ENCODE data around the gene PLK5.
"Not testable (repeated sequence)": the region's sequence is repeated elsewhere in the genome, so short reads cannot be mapped to it uniquely, and the experiment has no call there.

Gene PLK5

DNA sequence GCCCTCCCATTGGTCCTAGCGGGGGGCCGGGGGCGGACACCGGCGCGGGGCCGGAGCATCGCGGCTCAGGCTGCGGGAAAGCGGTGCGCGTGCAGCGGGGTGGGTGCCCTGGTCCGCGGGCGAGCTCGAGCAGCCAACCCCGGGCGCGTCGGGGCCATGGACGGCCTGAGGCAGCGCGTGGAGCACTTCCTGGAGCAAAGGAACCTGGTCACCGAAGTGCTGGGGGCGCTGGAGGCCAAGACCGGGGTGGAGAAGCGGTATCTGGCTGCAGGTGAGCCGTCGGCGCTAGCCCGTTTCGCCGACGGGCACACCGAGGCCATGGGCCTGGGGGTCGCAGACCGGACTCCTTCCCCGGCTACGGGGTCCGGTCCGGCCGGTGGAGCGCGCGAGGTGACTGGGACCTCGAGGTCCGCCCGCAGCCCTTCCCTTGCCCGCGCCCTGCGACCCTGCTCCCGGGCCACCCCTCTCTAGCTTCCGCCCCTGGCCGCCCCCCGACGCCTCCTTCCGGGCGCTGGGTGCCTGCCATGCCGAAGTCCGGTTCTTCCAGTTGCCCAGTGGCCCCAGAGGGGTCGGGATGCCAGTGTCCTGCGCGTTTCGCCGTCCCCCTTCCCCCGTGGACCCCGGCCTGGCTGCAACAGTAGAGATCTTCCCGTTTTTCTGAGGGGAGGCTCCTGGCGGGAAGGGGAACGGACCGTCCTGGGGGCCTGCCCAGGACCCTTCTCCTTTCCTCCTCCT lies 32.6 kb upstream of the PLK5 start, which contains the start of gene REEP6:
TSS of gene REEP6 (plus strand) at position 68 of the 735 bp plus-strand sequence. CDS start at position 157, 89 bp downstream.
- DNase-seq = no peak

DNA sequence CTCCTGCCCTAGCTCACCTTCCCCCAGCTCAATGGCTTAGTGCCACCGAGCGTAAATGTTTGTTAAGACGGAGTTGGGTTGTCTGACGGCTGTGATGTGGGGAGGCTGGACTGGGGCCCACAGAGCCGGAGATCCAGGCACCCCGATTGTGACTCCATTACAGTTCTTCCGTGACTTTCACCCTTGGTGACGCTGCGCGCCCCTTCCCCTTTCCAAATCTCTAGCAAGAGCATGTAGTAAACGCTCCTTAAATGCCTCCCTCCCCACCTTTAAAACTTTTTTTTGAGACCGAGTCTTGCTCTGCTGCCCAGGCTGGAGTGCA lies 32.1 kb upstream of the PLK5 start:
- DNase-seq = no peak

DNA sequence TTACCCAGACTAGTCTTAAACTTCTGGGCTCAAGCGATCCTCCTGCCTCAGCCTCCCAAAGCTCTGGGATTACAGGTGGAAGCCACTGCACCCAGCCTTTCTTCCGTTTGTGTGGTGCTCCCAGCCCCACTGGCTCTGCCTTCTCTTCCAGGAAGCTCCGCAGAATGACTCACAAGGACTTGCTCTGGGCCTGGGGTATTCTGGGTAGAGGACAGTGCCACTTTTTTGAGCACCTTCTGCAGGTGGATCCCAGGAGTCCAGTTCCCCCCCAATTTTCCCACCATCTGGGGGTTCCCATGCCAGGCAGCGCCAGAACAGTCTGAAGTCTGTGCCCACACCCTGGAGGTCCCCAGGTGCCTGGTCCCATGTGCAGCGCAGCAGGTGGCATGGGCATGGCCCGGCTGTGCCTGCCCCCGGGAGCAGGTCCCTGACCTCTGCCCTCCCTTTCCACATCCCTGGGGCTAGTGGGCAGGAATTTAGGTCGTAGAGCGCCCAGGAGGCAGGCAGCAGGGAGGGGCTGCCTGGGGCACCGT lies 31.3 kb upstream of the PLK5 start:
- no peak for DNase-seq

DNA sequence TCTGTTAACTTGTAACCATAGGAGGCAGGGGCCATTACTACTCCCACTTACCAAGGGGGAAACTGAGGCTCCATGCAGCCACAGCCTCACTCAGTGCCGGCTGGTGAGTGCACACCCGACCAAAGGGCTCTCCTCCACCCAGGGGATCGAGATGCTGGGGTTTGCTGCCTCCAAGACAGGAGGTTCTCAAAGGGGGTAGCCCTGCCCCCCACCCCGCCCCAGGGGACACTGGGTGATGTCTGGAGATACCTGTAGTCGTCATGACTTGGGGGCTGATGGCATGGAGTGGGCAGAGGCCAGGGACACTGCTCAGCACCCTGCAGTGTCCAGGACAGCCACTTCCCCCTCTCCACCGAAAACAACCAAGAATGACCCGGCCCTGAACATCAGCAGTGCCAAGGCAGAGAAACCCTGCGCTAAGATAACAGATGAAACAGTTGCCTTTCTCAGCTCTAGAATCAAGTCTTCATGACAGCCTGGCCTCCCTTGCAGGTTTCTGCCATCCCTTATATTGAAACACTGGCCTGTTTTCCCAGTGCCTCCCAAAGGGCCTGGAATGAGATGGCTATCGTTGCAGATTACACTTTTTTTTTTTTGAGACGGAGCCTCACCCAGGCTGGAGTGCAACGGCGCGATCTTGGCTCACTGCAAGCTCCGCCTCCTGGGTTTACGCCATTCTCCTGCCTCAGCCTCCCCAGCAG lies 29.6 kb upstream of the PLK5 start:
- no peak for DNase-seq

DNA sequence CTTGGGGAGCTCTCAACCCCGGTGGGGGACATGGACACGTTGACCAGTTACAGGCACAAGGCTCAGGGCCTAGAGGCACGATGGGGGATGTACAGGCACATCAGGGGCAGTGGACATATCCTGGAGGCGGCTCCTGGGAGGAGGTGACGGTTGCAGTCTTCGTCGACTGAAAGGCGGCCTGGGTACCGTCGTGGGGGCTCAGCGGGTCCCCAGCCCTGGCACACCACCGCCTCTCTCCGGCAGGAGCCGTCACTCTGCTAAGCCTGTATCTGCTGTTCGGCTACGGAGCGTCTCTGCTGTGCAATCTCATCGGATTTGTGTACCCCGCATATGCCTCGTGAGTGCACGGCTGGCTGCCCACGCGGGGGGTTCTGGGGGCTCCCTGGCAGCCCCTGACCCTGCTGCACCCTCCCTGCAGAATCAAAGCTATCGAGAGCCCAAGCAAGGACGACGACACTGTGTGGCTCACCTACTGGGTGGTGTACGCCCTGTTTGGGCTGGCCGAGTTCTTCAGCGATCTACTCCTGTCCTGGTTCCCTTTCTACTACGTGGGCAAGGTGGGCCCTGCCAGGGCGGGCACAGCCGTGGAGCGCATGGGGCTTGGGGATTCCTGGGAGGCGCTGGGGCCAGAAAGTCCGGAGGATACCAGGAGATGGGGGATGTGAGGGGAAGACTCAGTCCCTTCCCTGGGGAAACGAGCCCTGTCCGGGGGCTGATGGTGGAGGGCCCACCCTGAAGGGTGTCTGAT lies 28.7 kb upstream of the PLK5 start:
- DNase-seq = no peak

DNA sequence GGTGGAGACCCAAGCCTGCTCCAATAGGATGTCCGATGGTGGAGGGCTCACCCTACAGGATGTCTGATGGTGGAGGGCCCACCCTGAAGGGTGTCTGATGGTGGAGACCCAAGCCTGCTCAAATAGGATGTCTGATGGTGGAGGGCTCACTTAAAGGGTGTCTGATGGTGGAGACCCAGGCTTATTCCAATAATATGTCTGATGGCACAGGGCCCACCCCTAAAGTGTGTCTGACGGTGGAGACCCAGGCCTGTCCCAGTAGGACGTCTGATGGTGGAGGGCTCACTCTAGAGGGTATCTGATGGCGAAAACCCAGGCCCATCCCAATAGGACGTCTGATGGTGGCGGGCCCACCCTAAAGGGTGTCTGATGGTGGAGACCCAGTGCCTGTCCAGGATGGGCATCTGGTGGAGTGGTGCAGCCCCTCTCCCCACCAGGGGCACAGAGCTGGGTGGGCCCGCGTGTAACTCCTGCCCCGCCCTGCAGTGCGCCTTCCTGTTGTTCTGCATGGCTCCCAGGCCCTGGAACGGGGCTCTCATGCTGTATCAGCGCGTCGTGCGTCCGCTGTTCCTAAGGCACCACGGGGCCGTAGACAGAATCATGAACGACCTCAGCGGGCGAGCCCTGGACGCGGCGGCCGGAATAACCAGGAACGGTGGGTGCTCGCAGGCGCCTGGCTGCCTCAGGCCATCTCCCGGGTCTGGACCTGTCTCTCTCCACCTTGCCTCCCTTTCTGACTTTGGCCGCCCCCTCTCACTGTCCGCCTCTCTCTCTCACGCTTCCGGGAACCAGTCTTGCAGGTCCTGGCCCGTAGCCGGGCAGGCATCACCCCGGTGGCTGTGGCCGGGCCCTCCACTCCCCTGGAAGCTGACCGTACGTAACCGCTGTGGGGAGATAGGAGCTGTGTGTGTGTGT lies 27.8 kb upstream of the PLK5 start:
- DNase-seq = no peak

DNA sequence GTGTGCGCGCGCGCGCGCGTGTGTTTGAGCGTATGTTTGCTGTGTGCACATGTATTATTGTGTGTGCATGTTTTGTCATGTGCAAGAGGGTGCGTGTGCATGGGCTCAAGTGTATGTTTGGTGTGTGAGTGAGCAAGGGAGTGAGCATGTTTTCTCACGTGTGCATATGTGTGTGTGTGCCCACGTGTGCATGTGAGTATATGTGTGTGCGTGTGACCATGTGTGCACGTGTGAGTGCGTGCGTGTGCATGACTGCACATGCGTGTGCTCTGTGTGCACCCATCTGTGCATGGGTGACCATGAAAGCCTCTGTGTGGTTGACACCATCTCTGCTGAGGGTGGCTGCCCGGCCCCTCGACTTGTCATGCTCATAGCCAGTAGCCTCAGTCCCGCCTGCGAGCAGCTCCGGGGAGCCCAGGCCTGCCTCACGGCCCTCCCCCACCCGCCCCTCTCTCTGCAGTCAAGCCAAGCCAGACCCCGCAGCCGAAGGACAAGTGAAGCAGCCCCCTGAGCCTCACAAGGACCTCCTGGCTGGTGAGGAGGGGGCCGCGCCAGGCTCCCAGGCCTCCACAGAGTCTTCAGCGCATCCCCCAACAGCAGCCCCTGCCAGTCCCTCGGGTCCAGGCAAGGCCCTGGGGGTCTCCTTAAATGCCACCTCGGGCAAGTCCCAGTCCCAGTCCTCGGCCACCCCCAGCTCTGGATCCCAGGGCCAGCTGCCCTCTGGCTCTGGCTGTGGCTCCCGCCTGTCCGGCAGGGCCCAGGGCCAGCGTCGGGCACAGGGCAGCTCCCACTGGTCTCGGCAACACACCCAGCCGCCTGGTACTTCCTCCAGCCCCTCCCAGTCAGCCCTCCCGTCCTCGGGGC lies 26.9 kb upstream of the PLK5 start:
- DNase-seq = no peak

DNA sequence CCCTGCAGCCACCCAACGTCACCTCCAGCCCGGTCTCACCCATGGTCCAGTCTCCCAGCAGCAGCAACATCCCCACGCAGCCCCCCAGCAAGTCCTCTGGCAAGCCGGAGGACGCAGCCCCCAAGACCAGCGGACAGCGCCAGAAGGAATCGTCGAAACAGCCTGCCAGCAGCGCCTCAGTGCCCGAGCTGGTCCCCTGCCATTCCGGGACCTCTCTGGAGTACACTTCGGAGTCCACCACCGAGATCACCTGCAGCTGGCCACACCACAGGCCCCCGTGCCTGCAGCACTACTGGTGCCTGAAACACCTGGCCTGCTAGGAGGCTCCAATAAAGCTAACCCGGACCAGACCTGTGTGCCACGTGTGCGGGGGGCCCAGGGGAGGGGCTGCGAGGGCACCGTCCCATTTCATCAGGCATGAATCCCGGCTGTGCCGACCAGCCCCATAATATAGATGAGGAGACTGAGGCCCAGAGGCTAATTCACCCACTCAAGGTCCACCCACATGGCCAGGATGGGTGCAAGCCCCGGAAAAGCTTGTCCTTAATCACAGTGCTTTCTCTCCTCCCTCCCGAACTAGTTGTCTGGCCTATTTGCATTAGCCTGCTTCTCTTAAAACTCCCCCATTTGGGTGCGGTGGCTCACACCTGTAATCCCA lies 26.2 kb upstream of the PLK5 start:
- DNase-seq = no peak

DNA sequence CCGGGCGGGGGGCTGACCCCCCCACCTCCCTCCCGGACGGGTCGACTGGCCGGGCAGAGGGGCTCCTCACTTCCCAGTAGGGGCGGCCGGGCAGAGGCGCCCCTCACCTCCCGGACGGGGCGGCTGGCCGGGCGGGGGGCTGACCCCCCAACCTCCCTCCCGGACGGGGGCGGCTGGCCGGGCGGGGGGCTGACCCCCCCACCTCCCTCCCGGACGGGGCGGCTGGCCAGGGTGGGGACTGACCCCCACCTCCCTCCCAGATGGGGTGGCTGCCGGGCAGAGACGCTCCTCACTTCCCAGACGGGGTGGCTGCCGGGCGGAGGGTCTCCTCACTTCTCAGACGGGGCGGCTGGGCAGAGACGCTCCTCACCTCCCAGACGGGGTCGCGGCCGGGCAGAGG lies 24.6 kb upstream of the PLK5 start:
- DNase-seq = not testable (repeated sequence)

DNA sequence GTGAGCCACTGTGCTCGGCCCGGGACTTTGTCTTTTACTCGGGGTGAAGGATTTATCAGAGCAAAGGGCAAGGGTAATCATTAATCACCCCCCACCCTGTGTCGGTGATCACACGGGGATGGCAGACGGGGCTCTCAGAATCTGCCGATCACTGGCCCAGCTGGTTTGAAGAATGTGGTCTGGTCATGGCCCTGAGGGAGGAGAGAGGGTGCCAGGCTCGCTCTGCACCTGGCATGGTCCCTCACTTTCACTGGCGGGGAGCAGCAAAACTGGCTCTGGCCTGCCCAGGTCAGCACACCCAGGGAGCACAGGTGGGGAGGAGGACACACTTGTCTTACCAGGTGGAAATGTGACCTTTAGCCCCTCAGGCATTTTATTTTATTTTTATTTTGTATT lies 22.7 kb upstream of the PLK5 start:
- no peak for DNase-seq

DNA sequence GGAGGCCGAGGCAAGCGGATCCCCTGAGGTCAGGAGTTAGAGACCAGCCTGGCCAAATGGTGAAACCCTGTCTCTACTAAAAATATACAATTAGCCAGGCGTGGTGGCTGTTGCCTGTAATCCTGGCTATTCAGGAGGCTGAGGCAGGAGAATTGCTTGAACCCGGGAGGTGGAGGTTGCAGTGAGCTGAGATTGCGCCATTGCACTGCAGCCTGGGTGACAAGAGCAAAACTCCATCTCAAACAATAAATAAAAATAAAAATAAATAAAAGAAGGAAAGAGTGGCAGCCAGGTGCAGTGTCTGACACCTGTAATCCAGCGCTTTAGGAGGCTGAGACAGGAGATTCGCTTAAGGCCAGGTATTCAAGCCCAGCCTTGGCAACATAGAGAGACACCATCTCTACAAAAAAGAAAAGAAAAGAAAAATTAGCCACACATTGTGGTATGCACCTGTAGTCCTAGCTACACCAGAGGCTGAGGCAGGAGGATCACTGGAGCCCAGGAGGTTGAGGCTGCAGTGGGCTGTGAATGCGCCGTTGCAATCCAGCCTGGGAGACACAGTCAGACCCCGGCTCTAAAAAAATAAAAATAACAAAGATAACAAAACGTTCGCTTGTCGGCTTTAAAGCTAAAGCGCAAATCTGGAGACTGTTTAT lies 21.3 kb upstream of the PLK5 start:
- no peak for DNase-seq

DNA sequence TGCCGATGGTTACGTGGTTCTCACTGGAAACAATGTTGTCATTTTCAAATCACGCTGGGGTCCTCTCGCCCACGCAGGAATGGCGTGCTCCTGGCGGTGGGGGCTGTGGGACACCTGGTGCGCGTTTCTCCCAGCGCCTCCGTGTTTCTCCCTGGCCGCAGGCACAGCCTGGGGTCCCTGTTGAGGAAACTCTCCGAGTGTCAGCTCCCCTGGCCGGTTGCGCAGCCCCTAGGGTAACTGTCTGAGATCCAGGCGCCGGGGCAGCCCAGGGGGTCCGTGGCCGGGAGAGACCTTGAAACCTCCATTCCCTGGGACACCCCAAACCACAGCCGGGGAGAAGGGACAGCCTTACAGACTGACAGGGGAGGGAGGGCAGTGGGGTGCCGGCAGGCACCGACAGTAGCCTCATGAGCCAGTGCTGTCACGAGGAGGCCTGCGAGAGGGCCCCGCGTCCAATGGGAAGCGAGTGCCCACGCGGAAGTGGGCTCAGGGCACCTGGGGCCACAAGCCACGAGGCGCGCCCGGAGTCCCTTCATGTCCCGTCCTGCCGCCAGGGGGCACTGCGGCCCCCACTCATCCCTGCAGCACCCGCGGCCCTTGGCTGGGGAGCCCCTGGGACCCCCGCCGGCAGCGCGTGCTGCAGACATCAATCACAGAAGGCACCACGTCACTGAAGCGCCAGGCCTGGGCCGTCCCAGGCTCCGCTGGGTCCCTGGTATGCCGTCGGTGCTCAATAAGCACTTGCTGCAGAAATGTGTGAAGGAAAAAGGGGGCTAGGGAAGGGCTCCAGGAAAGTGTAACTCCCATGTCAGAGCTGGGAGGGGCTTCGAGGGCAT lies 20.6 kb upstream of the PLK5 start:
- peak; percentile 24 for DNase-seq

DNA sequence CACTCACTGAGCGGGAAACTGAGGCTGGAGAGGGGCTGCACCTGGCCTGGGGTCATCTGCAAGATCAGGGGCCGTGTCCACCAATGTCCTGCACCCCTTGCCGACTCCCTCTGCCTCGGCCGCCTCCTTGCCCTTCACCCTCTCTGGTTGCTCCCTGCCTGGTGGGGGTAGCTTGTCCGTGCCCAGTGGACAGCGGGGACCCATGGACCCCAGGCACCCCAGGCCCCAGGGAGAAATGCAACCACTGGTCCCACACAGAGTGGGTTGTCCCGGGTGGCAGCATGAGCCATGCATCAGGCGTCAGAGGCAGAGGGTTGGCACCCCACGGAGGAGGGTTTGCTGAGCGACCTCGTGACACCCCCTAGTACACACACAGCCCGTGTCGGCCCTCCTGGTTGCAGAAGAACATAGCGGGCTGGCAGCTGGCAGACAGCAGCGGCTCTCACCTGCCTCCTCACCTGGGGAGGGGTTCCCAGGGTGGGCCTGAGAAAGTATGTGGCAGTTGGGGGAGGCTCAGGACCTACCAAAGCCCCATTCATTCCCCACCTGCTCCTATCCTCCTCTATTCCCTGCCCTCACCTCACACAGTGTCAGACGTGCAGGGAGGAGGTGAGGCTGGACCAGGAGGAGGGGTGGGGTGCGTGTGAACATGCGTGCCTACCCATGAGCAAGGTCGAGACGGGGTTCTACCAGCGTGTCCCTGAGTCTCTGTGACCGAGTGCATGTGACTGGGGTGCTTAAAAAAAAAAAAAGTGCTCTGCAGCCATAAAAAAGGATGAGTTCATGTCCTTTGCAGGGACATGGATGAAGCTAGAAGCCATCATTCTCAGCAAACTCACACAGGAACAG lies 19.7 kb upstream of the PLK5 start:
- DNase-seq = no peak

DNA sequence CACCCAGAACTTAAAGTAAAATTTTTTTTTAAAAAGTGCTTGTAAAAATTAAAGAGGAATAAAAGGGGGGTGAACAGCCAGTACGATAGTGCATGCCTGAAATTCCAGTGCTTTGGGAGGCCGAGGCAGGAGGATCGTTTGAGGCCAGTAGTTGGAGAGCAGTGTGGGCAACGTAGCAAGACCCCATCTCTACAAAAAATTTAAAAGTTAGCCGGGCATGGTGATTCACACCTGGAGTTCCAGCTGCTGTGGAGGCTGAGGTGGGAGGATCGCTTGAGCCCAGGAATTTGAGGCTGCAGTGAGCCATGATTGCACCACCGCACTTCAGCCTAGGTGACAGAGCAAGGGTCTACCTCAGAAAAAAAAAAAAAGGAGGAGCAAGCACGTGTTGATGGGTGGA lies 18.9 kb upstream of the PLK5 start:
- no peak for DNase-seq

DNA sequence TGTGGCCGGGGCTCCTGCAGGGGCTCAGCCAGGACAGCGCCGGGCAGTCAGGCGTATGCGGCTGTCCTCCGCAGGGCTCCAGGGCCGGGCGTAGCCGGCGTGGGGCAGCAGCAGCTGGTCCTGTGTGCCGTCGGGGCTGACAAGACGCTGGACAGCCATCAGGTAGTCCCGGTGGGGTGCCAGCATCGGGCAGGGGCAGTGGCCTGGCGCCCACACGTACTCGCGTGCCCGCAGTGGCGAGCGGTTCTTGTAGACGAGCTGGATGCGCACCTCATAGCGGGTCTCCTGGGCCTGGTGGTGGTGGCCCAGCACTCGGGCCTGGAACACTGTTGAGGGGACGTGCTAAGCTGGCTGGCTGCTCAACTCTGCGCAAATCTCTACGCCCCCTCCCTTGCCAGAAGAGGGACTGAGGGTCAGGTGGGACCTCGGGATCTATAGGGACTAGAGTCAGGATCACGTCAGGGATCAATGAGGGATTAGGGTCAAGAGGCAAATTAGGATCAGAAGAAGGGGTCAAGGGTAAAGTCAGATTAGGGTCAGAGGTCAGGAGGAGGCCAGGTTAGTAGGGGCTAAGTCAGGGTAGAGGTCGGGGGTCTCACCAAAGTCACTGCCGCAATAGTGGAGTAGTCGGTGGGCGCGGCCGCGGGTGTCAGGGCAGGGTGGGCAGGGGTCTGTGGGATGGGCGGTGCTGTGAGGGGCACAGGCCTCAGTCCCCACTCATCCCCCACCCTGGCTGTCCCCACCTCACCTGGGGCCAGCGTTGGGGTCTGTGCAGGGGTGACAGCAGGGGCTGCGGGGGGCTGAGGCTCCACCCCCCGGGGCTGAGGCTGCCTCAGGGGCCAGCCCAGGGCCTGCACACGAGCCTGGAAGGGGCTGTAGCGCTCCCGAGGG lies 17.6 kb upstream of the PLK5 start:
- DNase-seq = no peak

DNA sequence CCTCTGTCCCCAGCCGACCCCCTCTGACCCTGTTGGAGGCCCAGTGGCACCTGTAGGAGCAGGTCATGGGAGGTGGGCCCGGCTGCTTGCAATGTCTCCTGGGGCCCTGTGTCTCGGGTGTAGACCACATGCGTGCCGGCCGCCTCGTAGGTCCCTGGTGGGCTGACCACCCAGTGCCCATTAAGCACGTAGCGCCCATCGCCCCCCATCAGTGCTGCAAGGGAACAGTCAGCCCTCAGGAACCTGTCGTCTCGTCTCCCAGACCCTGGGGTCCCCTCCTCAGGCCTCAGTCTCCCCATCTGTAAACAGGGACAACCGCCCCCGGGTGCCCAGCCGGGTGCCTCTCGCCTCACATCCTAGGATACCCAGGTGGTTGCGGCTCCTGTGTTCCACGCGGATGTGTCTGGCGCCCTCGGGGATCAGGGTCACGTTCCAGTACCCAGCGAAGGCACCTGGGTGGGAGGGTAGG lies 16.7 kb upstream of the PLK5 start:
- DNase-seq = no peak
